HEK293 (cell line): Measurements from ENCODE around the gene KAT5.
A peak's percentile ranks its signal among the peaks of the same experiment; 100 is the strongest.

Experiments
- CTCF ChIA-PET: fragments of 350-600 bp; formaldehyde crosslinking; extraction: SDS; loops from one replicate; lab custom pipeline; 2021; ENCODE audit warnings: antibody characterized with exemption; lab: Yijun Ruan, JAX
- POLR2A ChIA-PET: fragments of 300-600 bp; formaldehyde crosslinking; extraction: SDS; loops from one replicate; lab custom pipeline; 2020; ENCODE audit warnings: antibody characterized with exemption, inconsistent platforms; lab: Yijun Ruan, JAX
- H3K27ac ChIP-seq: fragments of 200-500 bp; sonication (Bioruptor generic); 2 replicates; pipeline ENCODE4 v1.5.1; 2014; ENCODE audit warnings: low read depth, low read length, control low read depth, inconsistent platforms; ENCODE audit errors: extremely low read depth
- H3K36me3 ChIP-seq, 2 experiments: fragments of 200-500 bp in 1 of 2; sonication (Bioruptor generic) in 1 of 2; 1 replicate in 1 of 2; 2 replicates in 1 of 2; pipeline ENCODE4 v1.5.1; 2014 to 2017; ENCODE audit warnings: inconsistent platforms in 2 of 2, low read length in 2 of 2; ENCODE audit not compliant: control insufficient read depth in 2 of 2, insufficient read depth in 1 of 2
- H3K4me1 ChIP-seq: fragments of 200-500 bp; sonication (Bioruptor generic); 2 replicates; pipeline ENCODE4 v1.5.1; 2014; ENCODE audit warnings: mild to moderate bottlenecking, low read length, inconsistent platforms; ENCODE audit not compliant: control insufficient read depth, insufficient read depth
- H3K4me3 ChIP-seq: 2 replicates; pipeline ENCODE4 v1.5.1; 2011; ENCODE audit warnings: low read depth, mild to moderate bottlenecking, control low read depth, low read length, moderate library complexity
- H3K9me3 ChIP-seq: fragments of 200-500 bp; sonication (Bioruptor generic); 2 replicates; pipeline ENCODE4 v1.5.1; 2014; ENCODE audit warnings: low read depth, low read length, inconsistent platforms; ENCODE audit not compliant: control insufficient read depth, insufficient read depth
- ELK4 ChIP-seq: IDR thresholded peaks from 2 replicates; pipeline ENCODE4 v1.6.1; 2011; ENCODE audit warnings: mild to moderate bottlenecking, low read depth, low read length, borderline replicate concordance
- GFI1B ChIP-seq: fragments of 450-650 bp; formaldehyde crosslinking; IDR thresholded peaks from 2 replicates; pipeline ENCODE4 v1.5.1; 2016; ENCODE audit warnings: missing biosample characterization, missing genetic modification characterization
- HIC1 ChIP-seq: fragments of 450-650 bp; formaldehyde crosslinking; IDR thresholded peaks from 2 replicates; pipeline ENCODE4 v1.5.1; 2016; ENCODE audit warnings: missing biosample characterization, missing genetic modification characterization
- HOXA7 ChIP-seq: sonication (generic); formaldehyde crosslinking; IDR thresholded peaks from 2 replicates; pipeline ENCODE4 v1.8.1; 2022; ENCODE audit warnings: missing genetic modification reagents, borderline replicate concordance
- KLF17 ChIP-seq: fragments of 450-650 bp; formaldehyde crosslinking; IDR thresholded peaks from 2 replicates; pipeline ENCODE4 v1.5.1; 2016; ENCODE audit warnings: missing biosample characterization, missing genetic modification characterization
- KLF7 ChIP-seq: fragments of 450-650 bp; formaldehyde crosslinking; IDR thresholded peaks from 2 replicates; pipeline ENCODE4 v1.5.1; 2016; ENCODE audit warnings: missing biosample characterization, missing genetic modification characterization, borderline replicate concordance
- PRDM10 ChIP-seq: fragments of 450-650 bp; formaldehyde crosslinking; IDR thresholded peaks from 2 replicates; pipeline ENCODE4 v1.5.1; 2016; ENCODE audit warnings: missing biosample characterization, missing genetic modification characterization
- SALL2 ChIP-seq: fragments of 450-650 bp; formaldehyde crosslinking; IDR thresholded peaks from 2 replicates; pipeline ENCODE4 v1.5.0; 2017; ENCODE audit warnings: missing biosample characterization, mild to moderate bottlenecking, missing genetic modification characterization, borderline replicate concordance
- SP2 ChIP-seq: fragments of 450-650 bp; formaldehyde crosslinking; IDR thresholded peaks from 2 replicates; pipeline ENCODE4 v1.5.1; 2016; ENCODE audit warnings: missing biosample characterization, missing genetic modification characterization
- SP3 ChIP-seq: fragments of 450-650 bp; formaldehyde crosslinking; IDR thresholded peaks from 2 replicates; pipeline ENCODE4 v1.5.1; 2016; ENCODE audit warnings: missing biosample characterization, missing genetic modification characterization
- ZBTB21 ChIP-seq: fragments of 450-650 bp; formaldehyde crosslinking; IDR thresholded peaks from 2 replicates; pipeline ENCODE4 v1.5.1; 2017; ENCODE audit warnings: missing biosample characterization, missing genetic modification characterization
- ZFP3 ChIP-seq: fragments of 450-650 bp; formaldehyde crosslinking; IDR thresholded peaks from 2 replicates; pipeline ENCODE4 v1.5.1; 2016; ENCODE audit warnings: low read depth, missing biosample characterization, missing genetic modification characterization
- ZFP41 ChIP-seq: fragments of 450-650 bp; formaldehyde crosslinking; IDR thresholded peaks from 2 replicates; pipeline ENCODE4 v1.5.1; 2016; ENCODE audit warnings: missing biosample characterization, missing genetic modification characterization, borderline replicate concordance
- ZNF112 ChIP-seq: fragments of 450-650 bp; formaldehyde crosslinking; IDR thresholded peaks from 2 replicates; pipeline ENCODE4 v1.5.0; 2017; ENCODE audit warnings: missing biosample characterization, missing genetic modification characterization
- ZNF16 ChIP-seq: fragments of 450-650 bp; formaldehyde crosslinking; IDR thresholded peaks from 2 replicates; pipeline ENCODE4 v1.5.1; 2016; ENCODE audit warnings: low read depth, missing biosample characterization, missing genetic modification characterization
- ZNF2 ChIP-seq: fragments of 450-650 bp; formaldehyde crosslinking; IDR thresholded peaks from 2 replicates; pipeline ENCODE4 v1.5.1; 2016; ENCODE audit warnings: missing biosample characterization, missing genetic modification characterization
- ZNF416 ChIP-seq: fragments of 450-650 bp; formaldehyde crosslinking; IDR thresholded peaks from 2 replicates; pipeline ENCODE4 v1.5.1; 2016; ENCODE audit warnings: missing biosample characterization, missing genetic modification characterization
- ZNF426 ChIP-seq: fragments of 450-650 bp; formaldehyde crosslinking; IDR thresholded peaks from 2 replicates; pipeline ENCODE4 v1.5.1; 2017; ENCODE audit warnings: missing biosample characterization, missing genetic modification characterization, mild to moderate bottlenecking, inconsistent platforms, moderate library complexity
- ZNF560 ChIP-seq: fragments of 450-650 bp; formaldehyde crosslinking; IDR thresholded peaks from 2 replicates; pipeline ENCODE4 v1.5.1; 2017; ENCODE audit warnings: missing biosample characterization, missing genetic modification characterization, borderline replicate concordance
- ZNF585B ChIP-seq: fragments of 450-650 bp; formaldehyde crosslinking; IDR thresholded peaks from 2 replicates; pipeline ENCODE4 v1.5.1; 2016; ENCODE audit warnings: missing biosample characterization, missing genetic modification characterization
- ZNF658 ChIP-seq: fragments of 450-650 bp; formaldehyde crosslinking; IDR thresholded peaks from 2 replicates; pipeline ENCODE4; 2016; ENCODE audit warnings: missing biosample characterization, missing genetic modification characterization
- ZNF660 ChIP-seq: fragments of 450-650 bp; IDR thresholded peaks from 2 replicates; pipeline ENCODE4 v1.5.1; 2018; ENCODE audit warnings: missing biosample characterization, mild to moderate bottlenecking, missing genetic modification characterization
- TF ChIP-seq, protein P1 (sequence below): fragments of 450-650 bp; formaldehyde crosslinking; IDR thresholded peaks from 2 replicates; pipeline ENCODE4 v1.5.1; 2016; ENCODE audit warnings: missing biosample characterization, missing genetic modification characterization
- TF ChIP-seq, protein P2 (sequence below): fragments of 450-650 bp; formaldehyde crosslinking; IDR thresholded peaks from 2 replicates; pipeline ENCODE4 v1.5.1; 2016; ENCODE audit warnings: missing biosample characterization, missing genetic modification characterization

Gene KAT5

DNA sequence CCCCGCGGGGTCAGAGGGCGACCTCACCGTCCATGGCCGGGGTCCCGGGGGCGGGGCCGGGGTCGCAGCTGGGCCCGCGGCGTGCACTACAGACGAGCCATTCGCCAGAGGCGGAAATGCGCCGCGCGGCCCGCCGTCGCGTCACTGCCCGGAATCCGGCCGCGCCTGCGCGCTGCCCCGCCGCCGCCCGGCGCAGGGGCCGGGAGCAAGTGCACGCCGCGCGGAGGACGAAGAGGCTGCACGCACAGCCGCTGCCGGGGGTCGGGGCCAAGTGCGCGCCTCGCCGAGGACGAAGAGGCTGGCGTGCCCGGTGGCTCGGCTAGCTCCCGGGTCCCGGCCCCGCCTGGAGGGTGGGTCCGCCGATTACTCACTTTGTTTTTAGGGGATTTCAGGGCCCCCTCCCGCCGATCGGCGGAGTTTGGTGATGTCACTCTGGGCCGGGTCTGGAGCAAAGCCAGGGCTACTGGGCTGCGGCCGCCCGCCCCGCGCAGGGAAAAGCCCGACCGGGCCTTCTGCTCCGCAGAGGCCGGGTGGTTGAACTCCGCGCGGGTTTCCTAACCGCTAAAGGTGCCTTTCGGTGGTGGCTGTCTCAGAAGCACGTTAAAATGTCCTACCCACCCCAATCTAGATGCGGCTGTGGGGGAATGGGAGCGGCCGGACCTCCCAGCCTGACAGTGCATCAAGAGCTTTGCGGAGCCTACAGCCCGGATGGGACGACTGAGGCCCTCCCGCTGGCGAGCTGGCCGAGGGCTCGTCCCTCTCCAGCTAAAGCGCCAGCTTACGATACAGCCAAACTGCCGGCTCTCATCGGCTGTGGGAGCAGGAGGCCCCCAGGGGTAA, 49.0 kb upstream of the KAT5 start, which contains the start of gene RELA:
Gene RELA (minus strand): TSS at position 118 of the 840 bp plus-strand sequence. CDS start 84 bp downstream, at position 34.
- Histone ChIP-seq H3K27ac (peak within 1 kb of the TSS; percentile 93), H3K9me3 (no peaks in the 10 kb centered on the region), H3K4me3 (peak within 1 kb of the TSS; percentile 82), H3K36me3 (peaks cover 7 to 34% of the 10 kb centered on the region in 2 experiments; a peak in 2 of 3 replicates), H3K4me1 (no peaks in the 10 kb centered on the region)
- POLR2A ChIA-PET, result interaction anchor here (0.8 to 3.0 kb wide), 21 partner anchors 9 to 227 kb away, joined by 3 to 34 read pairs (median 6); partner anchors contain the start of genes CCDC85B, FIBP, KAT5 and MALAT1
- CTCF ChIA-PET, result no interaction called here
- TF ChIP-seq HIC1 (tag by site-specific recombination), result no peak
- no peak; the same call in 1 of the 2 replicates for TF ChIP-seq ZNF660 (tag by site-specific recombination)
- no peak for TF ChIP-seq ZNF560
- TF ChIP-seq, protein P1, sequence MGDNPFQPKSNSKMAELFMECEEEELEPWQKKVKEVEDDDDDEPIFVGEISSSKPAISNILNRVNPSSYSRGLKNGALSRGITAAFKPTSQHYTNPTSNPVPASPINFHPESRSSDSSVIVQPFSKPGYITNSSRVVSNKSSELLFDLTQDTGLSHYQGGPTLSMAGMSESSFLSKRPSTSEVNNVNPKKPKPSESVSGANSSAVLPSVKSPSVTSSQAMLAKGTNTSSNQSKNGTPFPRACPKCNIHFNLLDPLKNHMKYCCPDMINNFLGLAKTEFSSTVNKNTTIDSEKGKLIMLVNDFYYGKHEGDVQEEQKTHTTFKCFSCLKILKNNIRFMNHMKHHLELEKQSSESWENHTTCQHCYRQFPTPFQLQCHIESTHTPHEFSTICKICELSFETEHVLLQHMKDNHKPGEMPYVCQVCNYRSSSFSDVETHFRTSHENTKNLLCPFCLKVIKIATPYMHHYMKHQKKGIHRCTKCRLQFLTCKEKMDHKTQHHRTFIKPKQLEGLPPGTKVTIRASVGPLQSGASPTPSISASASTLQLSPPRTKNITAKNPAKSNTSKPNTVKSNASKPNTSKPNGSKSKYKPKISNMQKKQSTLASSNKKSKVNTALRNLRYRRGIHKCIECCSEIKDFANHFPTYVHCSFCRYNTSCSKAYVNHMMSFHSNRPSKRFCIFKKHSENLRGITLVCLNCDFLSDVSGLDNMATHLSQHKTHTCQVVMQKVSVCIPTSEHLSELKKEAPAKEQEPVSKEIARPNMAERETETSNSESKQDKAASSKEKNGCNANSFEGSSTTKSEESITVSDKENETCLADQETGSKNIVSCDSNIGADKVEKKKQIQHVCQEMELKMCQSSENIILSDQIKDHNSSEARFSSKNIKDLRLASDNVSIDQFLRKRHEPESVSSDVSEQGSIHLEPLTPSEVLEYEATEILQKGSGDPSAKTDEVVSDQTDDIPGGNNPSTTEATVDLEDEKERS, result no peak
- TF ChIP-seq ZNF2, result peak; percentile 42; the same call in 1 of the 2 replicates
- no peak for TF ChIP-seq SALL2 (tag by site-specific recombination)
- peak; percentile 50 for TF ChIP-seq SP2
- no peak for TF ChIP-seq ZFP3
- no peak; the same call in 1 of the 2 replicates for TF ChIP-seq ELK4
- TF ChIP-seq ZNF585B, result no peak
- peak; percentile 54; the same call in 1 of the 2 replicates for TF ChIP-seq ZBTB21 (tag by site-specific recombination)
- TF ChIP-seq SP3 (tag by site-specific recombination), result peak; percentile 58
- TF ChIP-seq ZNF416 (tag by site-specific recombination), result no peak
- TF ChIP-seq KLF17 (tag by site-specific recombination), result peak; percentile 59; the same call in 1 of the 2 replicates
- TF ChIP-seq KLF7 (tag by site-specific recombination), result 0 out of 2 replicates have a peak, but pooled peaks have one; percentile 48
- no peak for TF ChIP-seq GFI1B (tag by site-specific recombination)
- TF ChIP-seq, protein P2, sequence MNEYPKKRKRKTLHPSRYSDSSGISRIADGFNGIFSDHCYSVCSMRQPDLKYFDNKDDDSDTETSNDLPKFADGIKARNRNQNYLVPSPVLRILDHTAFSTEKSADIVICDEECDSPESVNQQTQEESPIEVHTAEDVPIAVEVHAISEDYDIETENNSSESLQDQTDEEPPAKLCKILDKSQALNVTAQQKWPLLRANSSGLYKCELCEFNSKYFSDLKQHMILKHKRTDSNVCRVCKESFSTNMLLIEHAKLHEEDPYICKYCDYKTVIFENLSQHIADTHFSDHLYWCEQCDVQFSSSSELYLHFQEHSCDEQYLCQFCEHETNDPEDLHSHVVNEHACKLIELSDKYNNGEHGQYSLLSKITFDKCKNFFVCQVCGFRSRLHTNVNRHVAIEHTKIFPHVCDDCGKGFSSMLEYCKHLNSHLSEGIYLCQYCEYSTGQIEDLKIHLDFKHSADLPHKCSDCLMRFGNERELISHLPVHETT (tag by site-specific recombination), result no peak
- TF ChIP-seq ZNF426, result no peak
- TF ChIP-seq ZFP41, result no peak
- no peak for TF ChIP-seq ZNF16 (tag by site-specific recombination)
- TF ChIP-seq HOXA7 (CRISPR knock-in tag), result no peak
- peak; percentile 94 for TF ChIP-seq PRDM10 (tag by site-specific recombination)
- no peak for TF ChIP-seq ZNF658 (tag by site-specific recombination)
- no peak for TF ChIP-seq ZNF112 (tag by site-specific recombination)
